ES-I3 (cell line): ENCODE data around the gene NDC80.
A peak's percentile ranks its signal among the peaks of the same experiment; 100 is the strongest.

Source experiments
- H3K36me3 ChIP-seq: 2 replicates; pipeline ENCODE4 v1.6.1; 2013; ENCODE audit warnings: mild to moderate bottlenecking, low read length, control low read depth, moderate library complexity; ENCODE audit not compliant: insufficient read depth
- H3K4me1 ChIP-seq: 2 replicates; pipeline ENCODE4 v1.6.1; 2013; ENCODE audit warnings: mild to moderate bottlenecking, control low read depth, low read length; ENCODE audit not compliant: insufficient read depth
- H3K9ac ChIP-seq: 2 replicates; pipeline ENCODE4 v1.6.1; 2013; ENCODE audit warnings: low read depth, mild to moderate bottlenecking, low read length, moderate library complexity
- H3K9me3 ChIP-seq: 2 replicates; pipeline ENCODE4 v1.6.1; 2013; ENCODE audit warnings: mild to moderate bottlenecking, low read length, moderate library complexity; ENCODE audit not compliant: control insufficient read depth, insufficient read depth

NDC80 gene

GRCh38 chr18:2570772-2571199 lies 571 bp upstream of the NDC80 start:
- peaks cover 11% of the 10 kb centered on the region for H3K4me1 ChIP-seq
- peaks cover 2% of the 10 kb centered on the region; the same call in 1 of the 2 replicates for H3K36me3 ChIP-seq

GRCh38 chr18:2572171-2572569 lies 813 bp downstream of the NDC80 start:
- H3K9me3 ChIP-seq: no peaks in the 10 kb centered on the region
- H3K36me3 ChIP-seq: peaks cover 6% of the 10 kb centered on the region; the same call in 1 of the 2 replicates
- peaks cover 11% of the 10 kb centered on the region for H3K4me1 ChIP-seq
- peak overlapping the region; percentile 96 for H3K9ac ChIP-seq

More at GRCh38 chr18:2570772-2571199, 571 bp upstream of the NDC80 start:
- peak overlapping the region; percentile 96 for H3K9ac ChIP-seq
- no peaks in the 10 kb centered on the region for H3K9me3 ChIP-seq

GRCh38 chr18:2572892-2573291 lies 1.5 kb downstream of the NDC80 start:
- Histone ChIP-seq H3K9ac (peak overlapping the region; percentile 96; the same call in 1 of the 2 replicates), H3K4me1 (peaks cover 11% of the 10 kb centered on the region), H3K36me3 (peaks cover 6% of the 10 kb centered on the region; the same call in 1 of the 2 replicates), H3K9me3 (no peaks in the 10 kb centered on the region)

DNA sequence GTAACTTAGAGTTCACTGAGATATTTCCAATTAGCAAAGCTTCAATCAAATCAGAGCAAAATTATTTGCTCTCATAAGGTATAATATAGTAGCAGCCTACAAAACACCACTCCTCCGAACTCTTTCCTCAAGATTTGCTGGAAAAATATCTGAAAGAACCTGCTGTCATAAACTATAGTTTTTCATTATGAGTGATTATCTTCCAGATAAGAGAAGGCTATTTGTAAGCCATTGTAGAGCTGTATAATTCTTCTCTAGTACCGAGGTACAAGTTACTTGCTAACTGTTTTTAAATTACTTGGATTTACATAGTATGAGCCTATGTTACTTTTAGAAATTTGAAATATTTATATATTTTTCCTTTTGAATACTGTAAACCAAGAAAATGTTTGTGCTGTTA lies 2.1 kb downstream of the NDC80 start:
- Histone ChIP-seq H3K4me1 (peaks cover 11% of the 10 kb centered on the region), H3K9me3 (no peaks in the 10 kb centered on the region), H3K9ac (peak overlapping the region; percentile 96; the same call in 1 of the 2 replicates), H3K36me3 (peaks cover 6% of the 10 kb centered on the region; the same call in 1 of the 2 replicates)

DNA sequence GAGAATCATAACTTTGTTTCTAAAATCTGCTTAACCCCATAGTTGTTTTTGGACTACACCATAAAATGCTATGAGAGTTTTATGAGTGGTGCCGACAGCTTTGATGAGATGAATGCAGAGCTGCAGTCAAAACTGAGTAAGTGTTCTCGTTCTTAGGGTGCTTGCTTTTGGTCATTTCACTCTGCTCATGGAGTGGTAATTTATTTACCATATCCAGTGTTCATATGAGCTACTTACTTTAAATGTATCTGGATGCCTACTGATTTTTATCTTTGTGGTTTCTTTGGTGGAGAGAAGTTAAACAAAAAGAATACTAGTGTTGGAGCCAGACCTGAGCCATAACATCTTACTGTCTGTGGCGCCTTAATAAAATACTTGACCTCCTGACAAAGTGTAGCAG lies 16.4 kb downstream of the NDC80 start:
- Histone ChIP-seq H3K9ac (no peak overlapping the region), H3K36me3 (peaks cover 10% of the 10 kb centered on the region), H3K4me1 (0 out of 2 replicates have a peak, but pooled peaks cover 1% of the 10 kb centered on the region), H3K9me3 (no peaks in the 10 kb centered on the region)

- Histone ChIP-seq H3K9me3 (no peaks in the 10 kb centered on the region), H3K36me3 (peaks cover 10% of the 10 kb centered on the region), H3K4me1 (0 out of 2 replicates have a peak, but pooled peaks cover 2% of the 10 kb centered on the region), H3K9ac (no peak overlapping the region)
These were observed 17.4 kb downstream of the NDC80 start for GRCh38 chr18:2588666-2589344.

GRCh38 chr18:2589345-2590068 lies 18.1 kb downstream of the NDC80 start:
- Histone ChIP-seq H3K9me3 (no peaks in the 10 kb centered on the region), H3K4me1 (0 out of 2 replicates have a peak, but pooled peaks cover 2% of the 10 kb centered on the region), H3K36me3 (peaks cover 10% of the 10 kb centered on the region), H3K9ac (no peak overlapping the region)

DNA sequence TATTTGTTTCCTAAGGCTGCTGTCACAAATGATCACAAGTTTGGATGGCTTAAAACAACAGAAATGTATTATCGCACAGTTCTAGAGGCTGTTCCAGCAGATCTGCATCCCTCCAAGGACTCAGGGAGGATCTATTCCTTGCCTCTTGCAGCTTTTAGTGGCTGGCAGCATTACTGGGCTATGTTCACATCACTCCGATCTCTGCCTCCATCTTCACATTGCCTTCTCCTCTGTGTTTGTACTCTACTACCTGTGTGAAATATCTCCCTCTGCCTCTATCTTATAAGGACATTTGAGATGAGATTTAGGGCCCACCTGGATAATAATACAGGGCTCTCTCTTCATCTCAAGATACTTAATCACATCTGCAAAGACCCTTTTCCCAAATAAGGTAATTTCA lies 18.9 kb downstream of the NDC80 start:
- H3K9ac ChIP-seq: no peak overlapping the region
- H3K36me3 ChIP-seq: peaks cover 11% of the 10 kb centered on the region
- 0 out of 2 replicates have a peak, but pooled peaks cover 2% of the 10 kb centered on the region for H3K4me1 ChIP-seq
- H3K9me3 ChIP-seq: no peaks in the 10 kb centered on the region

DNA sequence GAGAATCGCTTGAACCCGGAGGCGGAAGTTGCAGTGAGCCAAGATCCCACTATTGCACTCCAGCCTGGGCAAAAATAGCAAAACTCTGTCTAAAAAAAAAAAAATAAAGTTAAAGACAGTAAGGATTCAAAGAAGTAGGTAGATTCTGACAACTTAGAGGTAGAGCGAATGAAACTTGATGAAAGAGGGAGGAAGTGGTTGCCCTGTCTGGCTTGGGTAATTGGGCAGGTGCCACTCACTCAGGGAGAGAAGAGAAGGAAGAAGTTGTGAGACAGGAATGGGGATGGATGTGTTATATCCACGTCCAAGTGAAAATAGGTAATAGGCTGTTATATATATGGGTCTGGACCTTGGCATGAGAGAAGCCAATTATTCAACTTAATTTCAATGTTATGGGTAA lies 26.3 kb downstream of the NDC80 start:
- Histone ChIP-seq H3K4me1 (0 out of 2 replicates have a peak, but pooled peaks cover 2% of the 10 kb centered on the region), H3K9me3 (no peaks in the 10 kb centered on the region), H3K36me3 (peaks cover 8% of the 10 kb centered on the region), H3K9ac (no peak overlapping the region)

GRCh38 chr18:2602844-2603243 lies 31.5 kb downstream of the NDC80 start:
- H3K9me3 ChIP-seq: no peaks in the 10 kb centered on the region
- no peaks in the 10 kb centered on the region for H3K4me1 ChIP-seq
- peaks cover 3% of the 10 kb centered on the region for H3K36me3 ChIP-seq
- no peak overlapping the region for H3K9ac ChIP-seq

DNA sequence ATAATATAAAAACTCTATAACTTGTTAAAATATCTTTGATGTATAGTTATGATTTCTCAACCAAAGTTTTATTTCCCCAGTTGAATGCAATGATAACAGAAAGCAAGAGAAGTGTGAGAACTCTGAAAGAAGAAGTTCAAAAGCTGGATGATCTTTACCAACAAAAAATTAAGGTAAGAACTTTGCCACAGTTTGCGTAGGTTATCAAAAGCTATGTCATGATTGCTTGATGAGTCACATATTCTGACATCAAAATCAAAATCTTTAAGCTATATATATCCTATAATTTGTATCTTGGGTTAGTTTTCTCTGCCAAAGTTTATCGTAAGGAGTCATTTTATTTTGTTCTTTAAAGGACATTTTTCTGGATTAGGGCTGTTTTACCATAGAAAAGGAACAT lies 35.0 kb downstream of the NDC80 start:
- no peaks in the 10 kb centered on the region for H3K4me1 ChIP-seq
- H3K9ac ChIP-seq: no peak overlapping the region
- peaks cover 12% of the 10 kb centered on the region for H3K36me3 ChIP-seq
- H3K9me3 ChIP-seq: no peaks in the 10 kb centered on the region

DNA sequence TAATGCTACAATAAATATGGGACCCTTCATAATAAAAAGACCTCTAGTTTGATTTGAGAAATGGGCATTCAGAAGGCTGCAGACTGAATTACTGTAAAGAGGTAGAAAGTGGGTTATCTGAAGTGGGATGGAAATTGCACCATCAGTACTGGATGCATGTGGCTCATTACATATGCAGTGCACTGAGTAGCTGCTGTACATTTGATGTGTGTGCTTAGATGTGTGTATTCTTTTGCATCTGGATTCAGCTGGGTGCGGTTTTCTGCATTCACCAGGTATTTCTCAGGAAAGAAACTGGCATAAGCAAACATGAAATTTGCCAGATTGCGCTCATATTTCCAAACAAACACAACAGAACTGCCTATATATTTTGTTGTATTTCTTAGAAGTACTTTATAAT lies 38.2 kb downstream of the NDC80 start:
- H3K9ac ChIP-seq: no peak overlapping the region
- H3K9me3 ChIP-seq: no peaks in the 10 kb centered on the region
- no peaks in the 10 kb centered on the region for H3K4me1 ChIP-seq
- H3K36me3 ChIP-seq: peaks cover 15% of the 10 kb centered on the region

- no peaks in the 10 kb centered on the region for H3K4me1 ChIP-seq
- no peaks in the 10 kb centered on the region for H3K9me3 ChIP-seq
- peaks cover 19% of the 10 kb centered on the region for H3K36me3 ChIP-seq
- H3K9ac ChIP-seq: no peak overlapping the region
These were observed 39.2 kb downstream of the NDC80 start for GRCh38 chr18:2610549-2610948.

DNA sequence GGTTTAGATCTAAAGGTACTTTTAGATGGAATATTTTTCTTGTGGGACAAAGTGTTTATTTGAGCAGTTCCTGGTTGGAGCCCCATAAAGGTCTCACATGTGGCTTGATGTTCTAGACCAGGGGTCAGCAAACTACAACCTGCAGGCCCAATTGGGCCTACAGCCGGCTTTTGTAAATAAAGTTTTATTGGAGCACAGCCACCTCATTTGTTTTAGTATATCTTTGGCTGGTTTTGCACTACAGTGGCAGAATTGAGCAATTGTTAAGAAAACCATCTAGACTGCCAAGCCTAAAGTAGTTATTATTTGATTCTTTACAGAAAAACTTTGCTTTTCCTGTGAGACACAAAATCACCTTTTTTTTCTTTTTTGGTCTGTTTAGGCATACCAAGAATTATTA lies 41.6 kb downstream of the NDC80 start:
- H3K4me1 ChIP-seq: no peaks in the 10 kb centered on the region
- peaks cover 19% of the 10 kb centered on the region for H3K36me3 ChIP-seq
- H3K9ac ChIP-seq: no peak overlapping the region
- H3K9me3 ChIP-seq: no peaks in the 10 kb centered on the region
